ENCODE results near the gene ADAMTS15.

Gene ADAMTS15

GRCh38 chr11:130449310-130449990, 1.0 kb downstream of the ADAMTS15 start:
- TF ChIP-seq, protein P1, sequence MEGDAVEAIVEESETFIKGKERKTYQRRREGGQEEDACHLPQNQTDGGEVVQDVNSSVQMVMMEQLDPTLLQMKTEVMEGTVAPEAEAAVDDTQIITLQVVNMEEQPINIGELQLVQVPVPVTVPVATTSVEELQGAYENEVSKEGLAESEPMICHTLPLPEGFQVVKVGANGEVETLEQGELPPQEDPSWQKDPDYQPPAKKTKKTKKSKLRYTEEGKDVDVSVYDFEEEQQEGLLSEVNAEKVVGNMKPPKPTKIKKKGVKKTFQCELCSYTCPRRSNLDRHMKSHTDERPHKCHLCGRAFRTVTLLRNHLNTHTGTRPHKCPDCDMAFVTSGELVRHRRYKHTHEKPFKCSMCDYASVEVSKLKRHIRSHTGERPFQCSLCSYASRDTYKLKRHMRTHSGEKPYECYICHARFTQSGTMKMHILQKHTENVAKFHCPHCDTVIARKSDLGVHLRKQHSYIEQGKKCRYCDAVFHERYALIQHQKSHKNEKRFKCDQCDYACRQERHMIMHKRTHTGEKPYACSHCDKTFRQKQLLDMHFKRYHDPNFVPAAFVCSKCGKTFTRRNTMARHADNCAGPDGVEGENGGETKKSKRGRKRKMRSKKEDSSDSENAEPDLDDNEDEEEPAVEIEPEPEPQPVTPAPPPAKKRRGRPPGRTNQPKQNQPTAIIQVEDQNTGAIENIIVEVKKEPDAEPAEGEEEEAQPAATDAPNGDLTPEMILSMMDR (IDR thresholded peaks at IDR 0.05; ENCODE audit: low read depth, low read length) = no peak
- peak; percentile 32 for DNase-seq (ENCODE audit: low read depth, low spot score)
- peak overlapping the region; percentile 72 for H3K4me3 ChIP-seq (ENCODE audit: low read depth, low read length)
- in situ Hi-C loops (cut with HindIII; ENCODE audit: low sequenced_read_pairs) = loop anchor here (25.0 kb wide), 1 partner anchor 413 kb away; no protein-coding TSS in a partner anchor

DNA sequence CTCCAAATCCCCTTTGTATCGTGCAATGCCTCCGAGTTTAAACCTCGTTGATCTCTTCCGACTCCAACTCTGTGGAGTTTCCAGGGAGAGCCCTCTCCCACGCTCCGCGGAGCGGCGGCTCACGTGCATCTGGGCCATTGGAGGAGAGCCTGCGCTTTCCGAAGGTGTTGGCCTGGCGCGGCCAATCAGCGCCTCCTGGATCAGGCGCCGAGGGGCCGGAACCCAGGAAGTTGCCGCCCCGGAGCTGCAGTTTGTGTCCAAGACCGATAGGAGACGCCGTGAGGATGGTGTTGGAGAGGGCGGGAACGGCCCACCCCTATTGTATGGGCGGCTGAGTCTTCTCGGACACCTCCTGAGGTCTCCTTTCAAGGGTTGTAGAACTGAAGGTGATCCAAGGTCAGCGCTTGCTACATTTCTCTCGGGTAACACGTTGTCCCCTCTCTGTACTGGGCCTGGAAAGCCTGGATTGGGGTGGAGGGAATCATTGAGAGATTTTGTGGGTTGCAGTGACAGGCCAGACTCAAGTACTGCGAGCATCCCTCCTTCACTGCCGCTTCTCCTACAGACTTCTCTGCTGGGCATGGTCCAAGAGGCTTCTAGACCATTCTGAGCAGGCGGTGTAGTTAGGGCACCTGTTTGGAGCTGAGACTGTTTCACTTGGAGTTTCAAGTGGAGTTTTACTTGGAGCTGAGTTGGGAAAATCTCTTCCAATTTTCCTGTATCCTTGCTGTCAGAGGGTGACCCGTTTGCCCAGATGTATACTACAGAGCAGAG, 1.7 kb downstream of the ADAMTS15 start:
- TF ChIP-seq, protein P1 (IDR thresholded peaks at IDR 0.05; ENCODE audit: low read depth, low read length) = peak; percentile 77
- in situ Hi-C loops (cut with HindIII; ENCODE audit: low sequenced_read_pairs) = loop anchor here (25.0 kb wide), 1 partner anchor 412 kb away; no protein-coding TSS in a partner anchor
- H3K4me3 ChIP-seq (ENCODE audit: low read depth, low read length) = peak overlapping the region; percentile 72
- peak; percentile 88 for DNase-seq (ENCODE audit: low read depth, low spot score)

- DNase-seq (ENCODE audit: low read depth, low spot score) = peak; percentile 71
- TF ChIP-seq, protein P1 (IDR thresholded peaks at IDR 0.05; ENCODE audit: low read depth, low read length) = no peak
- in situ Hi-C loops (cut with HindIII; ENCODE audit: low sequenced_read_pairs) = no loop called here
- peak overlapping the region; percentile 72 for H3K4me3 ChIP-seq (ENCODE audit: low read depth, low read length)
Observed at GRCh38 chr11:130451231-130452019, 3.0 kb downstream of the ADAMTS15 start.

GRCh38 chr11:130452176-130452575, 3.7 kb downstream of the ADAMTS15 start:
- TF ChIP-seq, protein P1 (IDR thresholded peaks at IDR 0.05; ENCODE audit: low read depth, low read length) = no peak
- in situ Hi-C loops (cut with HindIII; ENCODE audit: low sequenced_read_pairs) = no loop called here
- no peak overlapping the region for H3K4me3 ChIP-seq (ENCODE audit: low read depth, low read length)
- no peak for DNase-seq (ENCODE audit: low read depth, low spot score)

DNA sequence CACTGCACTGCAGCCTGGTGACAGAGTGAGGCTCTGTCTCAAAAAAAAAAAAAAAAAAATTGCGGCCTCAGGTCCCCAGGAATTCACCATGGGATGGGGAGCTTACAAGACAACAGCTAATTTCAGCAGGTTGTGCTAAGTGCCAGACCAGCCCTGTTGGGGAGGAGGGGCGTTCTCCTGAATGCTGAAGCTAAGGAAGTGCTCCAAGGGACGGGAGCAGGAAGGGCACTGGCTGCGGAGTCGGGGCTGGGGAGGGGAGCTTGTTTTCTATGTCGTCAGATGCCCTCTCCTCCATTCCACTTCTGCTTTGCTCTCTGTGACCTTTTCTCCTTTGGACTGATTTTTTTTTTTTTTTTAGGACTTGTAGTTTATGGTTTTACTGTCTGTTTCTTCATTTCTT, 4.5 kb downstream of the ADAMTS15 start:
- DNase-seq (ENCODE audit: low read depth, low spot score) = no peak
- TF ChIP-seq, protein P1 (IDR thresholded peaks at IDR 0.05; ENCODE audit: low read depth, low read length) = no peak
- in situ Hi-C loops (cut with HindIII; ENCODE audit: low sequenced_read_pairs) = no loop called here
- H3K4me3 ChIP-seq (ENCODE audit: low read depth, low read length) = no peak overlapping the region

Data from astrocyte of the spinal cord (primary cell).